A549 (cell line): ENCODE measurements around the gene NENF. TPM values are rescaled to one million over a fixed set of nuclear protein-coding genes. Genes with fewer than 3 reads are reported as not detected.

ENCODE experiments used
- ATAC-seq, 2 experiments: fragments of 200-7000 bp in 1 of 2; fragments of >200 bp in 1 of 2; cut with Nextera tagmentation in 1 of 2; cut with Tn5 transposase in 1 of 2; 3 replicates each; pipeline versions ENCODE4 v1.8.0 to v1.9.1; 2018 to 2020; ENCODE audit warnings: mild to moderate bottlenecking in 1 of 2, moderate library complexity in 1 of 2
- CTCF ChIA-PET: fragments of 300-600 bp; sonication (Branson Sonifier 250); formaldehyde crosslinking; extraction: SDS; loops from one replicate; lab custom pipeline; 2021; ENCODE audit warnings: antibody characterized with exemption, inconsistent platforms; lab: Yijun Ruan, JAX
- POLR2A ChIA-PET: fragments of 350-600 bp; formaldehyde crosslinking; extraction: SDS; loops from one replicate; lab custom pipeline; 2021; ENCODE audit warnings: antibody characterized with exemption, inconsistent platforms; lab: Yijun Ruan, JAX
- DNase-seq, 2 experiments: peaks; one replicate each; pipeline versions ENCODE4 v3.0.0 to v3.0.0-alpha.2; 2011 to 2016; ENCODE audit warnings: low read depth in 1 of 2, low spot score in 1 of 2
- FAIRE-seq: peaks from 2 replicates; lab custom pipeline; 2011; peaks lifted over from hg19 to GRCh38; lab: Jason Lieb, UNC
- H3K27ac ChIP-seq, 2 experiments: fragments of >200 bp; sonication (Bioruptor Twin); formaldehyde crosslinking; 3 replicates each; pipeline ENCODE4 v1.5.1; 2016 to 2017
- H3K4me1 ChIP-seq: fragments of >200 bp; sonication (Bioruptor Twin); formaldehyde crosslinking; 3 replicates; pipeline ENCODE4 v1.6.1; 2016
- H3K4me2 ChIP-seq: fragments of >200 bp; sonication (Bioruptor Twin); formaldehyde crosslinking; 3 replicates; pipeline ENCODE4 v1.6.1; 2016
- H3K4me3 ChIP-seq: fragments of >200 bp; sonication (Bioruptor Twin); formaldehyde crosslinking; 3 replicates; pipeline ENCODE4 v1.5.1; 2016
- H3K9me3 ChIP-seq: fragments of >200 bp; sonication (Bioruptor Twin); formaldehyde crosslinking; 3 replicates; pipeline ENCODE4 v1.6.1; 2016
- CEBPB ChIP-seq, 2 experiments: fragments of >200 bp in 1 of 2; sonication (Bioruptor Twin) in 1 of 2; formaldehyde crosslinking in 1 of 2; IDR thresholded peaks; 2 replicates each; pipeline ENCODE4 v1.6.1; 2012 to 2016
- FOSB ChIP-seq: fragments of 250-450 bp; sonication (Bioruptor Pico); IDR thresholded peaks from 2 replicates; pipeline ENCODE4 v1.5.0; 2020; ENCODE audit warnings: mild to moderate bottlenecking, moderate library complexity
- FOSL2 ChIP-seq, 2 experiments: fragments of 450-650 bp in 1 of 2; fragments of >200 bp in 1 of 2; sonication (Bioruptor Twin) in 1 of 2; formaldehyde crosslinking; IDR thresholded peaks; 2 replicates each; pipeline versions ENCODE4 v1.5.0 to v1.6.1; 2016 to 2020; ENCODE audit warnings: mild to moderate bottlenecking in 1 of 2, moderate library complexity in 1 of 2
- FOXS1 ChIP-seq: fragments of 250-450 bp; sonication (Bioruptor Pico); IDR thresholded peaks from 2 replicates; pipeline ENCODE4 v1.5.0; 2020; ENCODE audit warnings: mild to moderate bottlenecking, moderate library complexity
- GATA3 ChIP-seq: IDR thresholded peaks from 2 replicates; pipeline ENCODE4 v1.6.1; 2012; ENCODE audit warnings: borderline replicate concordance
- HEYL ChIP-seq: fragments of 250-450 bp; sonication (Bioruptor Pico); IDR thresholded peaks from 2 replicates; pipeline ENCODE4 v1.8.0; 2021; ENCODE audit warnings: mild to moderate bottlenecking, moderate library complexity
- HOXB13 ChIP-seq: fragments of 250-450 bp; sonication (Bioruptor Pico); IDR thresholded peaks from 2 replicates; pipeline ENCODE4 v1.5.0; 2020; ENCODE audit warnings: low read depth, mild to moderate bottlenecking, moderate library complexity
- JUN ChIP-seq, 2 experiments: fragments of >200 bp; sonication (Bioruptor Twin); formaldehyde crosslinking; IDR thresholded peaks; 2 replicates in 1 of 2; 3 replicates in 1 of 2; pipeline ENCODE4 v1.6.1; 2016 to 2017
- KDM1A ChIP-seq: fragments of 200-600 bp; sonication (generic); IDR thresholded peaks from 2 replicates; pipeline ENCODE4 v1.6.1; 2016; ENCODE audit warnings: low read depth, mild to moderate bottlenecking
- MAZ ChIP-seq: fragments of 150-350 bp; IDR thresholded peaks from 2 replicates; pipeline ENCODE4 v1.6.1; 2014; ENCODE audit warnings: antibody characterized with exemption, low read depth, low read length, borderline replicate concordance
- NPAS2 ChIP-seq: fragments of 250-450 bp; sonication (Bioruptor Pico); IDR thresholded peaks from 2 replicates; pipeline ENCODE4 v1.8.0; 2022; ENCODE audit warnings: mild to moderate bottlenecking, moderate library complexity, borderline replicate concordance
- RARB ChIP-seq: fragments of 250-450 bp; sonication (Bioruptor Pico); IDR thresholded peaks from 2 replicates; pipeline ENCODE4 v1.8.0; 2021; ENCODE audit warnings: mild to moderate bottlenecking, moderate library complexity
- RCOR1 ChIP-seq: fragments of 150-350 bp; IDR thresholded peaks from 2 replicates; pipeline ENCODE4 v1.6.1; 2014; ENCODE audit warnings: antibody characterized with exemption, low read length, low read depth
- RFX5 ChIP-seq: fragments of 450-650 bp; IDR thresholded peaks from 2 replicates; pipeline ENCODE4 v1.7.1; 2014; ENCODE audit warnings: antibody characterized with exemption, mild to moderate bottlenecking, moderate library complexity
- SMC3 ChIP-seq: fragments of >200 bp; sonication (Bioruptor Twin); formaldehyde crosslinking; IDR thresholded peaks from 3 replicates; pipeline ENCODE4 v1.6.1; 2018; ENCODE audit warnings: inconsistent platforms
- TP53 ChIP-seq: fragments of 250-450 bp; sonication (Bioruptor Pico); IDR thresholded peaks from 2 replicates; pipeline ENCODE4 v1.5.0; 2021; ENCODE audit warnings: mild to moderate bottlenecking, moderate library complexity
- ZC3H11A ChIP-seq: fragments of 450-650 bp; IDR thresholded peaks from 2 replicates; pipeline ENCODE4 v1.6.1; 2014; ENCODE audit warnings: antibody characterized with exemption, mild to moderate bottlenecking
- ZFP36 ChIP-seq: fragments of 450-650 bp; IDR thresholded peaks from 2 replicates; pipeline ENCODE4 v1.6.1; 2014; ENCODE audit warnings: borderline replicate concordance; ENCODE audit not compliant: partially characterized antibody
- ZNF302 ChIP-seq: fragments of 250-450 bp; sonication (Bioruptor Pico); IDR thresholded peaks from 2 replicates; pipeline ENCODE4 v1.9.0; 2021; ENCODE audit warnings: inconsistent platforms, mild to moderate bottlenecking, moderate library complexity
- WGBS: methylation state at CpG from one replicate; pipeline ENCODE4 v1.1.6; 2017; ENCODE audit errors: missing lambda C conversion rate; 5-methylcytosine and 5-hydroxymethylcytosine counted together
- polyA plus RNA-seq, 4 experiments: library from polyadenylated mRNA; depleted of rRNA in 3 of 4; stranded (reverse); fragments of >200 nt; fragmentation: RNase III in 1 of 4; extraction: RNeasy Plus Mini Kit Qiagen cat#74134 plus additional on column Dnase treatment in 1 of 4; gene quantifications; 2 replicates in 3 of 4; 3 replicates in 1 of 4; pipeline ENCODE4 v1.2.3, GENCODE V29; 2011 to 2017
- TF ChIP-seq, protein P1 (sequence below): fragments of 250-450 bp; sonication (Bioruptor Pico); IDR thresholded peaks from 2 replicates; pipeline ENCODE4 v1.5.0; 2020; ENCODE audit warnings: low read depth, mild to moderate bottlenecking, moderate library complexity
- TF ChIP-seq, protein P2 (sequence below): IDR thresholded peaks from 2 replicates; pipeline ENCODE4 v1.6.1; 2012

NENF gene
- polyA plus RNA-seq, 2 of the 4 experiments (the other 2 are of a cell fraction), result 55.3 to 83.9 TPM

DNA sequence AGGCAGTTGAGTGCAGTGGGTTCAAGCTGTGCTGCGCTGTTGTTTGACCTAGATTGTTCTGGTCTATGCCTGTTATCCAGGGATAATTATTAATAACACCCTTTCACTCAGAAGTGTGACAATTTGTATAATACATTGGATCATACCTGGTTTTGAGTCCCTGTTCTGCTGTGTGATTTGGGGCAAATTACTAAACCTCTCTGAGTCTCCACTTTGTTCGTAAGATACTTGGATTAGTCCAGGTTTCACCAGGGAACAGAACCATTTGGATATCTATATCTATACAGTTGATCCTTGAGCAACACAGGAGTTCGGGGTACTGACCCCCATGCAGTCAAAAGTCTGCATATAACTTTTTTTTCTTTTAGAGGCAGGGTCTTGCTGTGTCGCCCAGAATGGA, 2.3 kb downstream of the NENF start:
- TF ChIP-seq ZFP36 (peak; percentile 36), RARB (no peak)
- peaks cover 23% of the 10 kb centered on the region for H3K4me1 ChIP-seq
- H3K4me2 ChIP-seq, result no peak overlapping the region
- H3K27ac ChIP-seq, result no peak overlapping the region
- no peak overlapping the region for H3K4me3 ChIP-seq
- FAIRE-seq, result no peak
- ChIA-PET POLR2A (no interaction called here), CTCF (interaction anchor here (1.1 to 7.2 kb wide), 2 partner anchors 22 to 364 kb away, joined by 3 to 46 read pairs; no protein-coding TSS in a partner anchor)
- no peak for DNase-seq
- ATAC-seq, result no peak
- 93% methylated on average over 4 of the region's 4 CpGs for WGBS
- H3K9me3 ChIP-seq, result no peaks in the 10 kb centered on the region

DNA sequence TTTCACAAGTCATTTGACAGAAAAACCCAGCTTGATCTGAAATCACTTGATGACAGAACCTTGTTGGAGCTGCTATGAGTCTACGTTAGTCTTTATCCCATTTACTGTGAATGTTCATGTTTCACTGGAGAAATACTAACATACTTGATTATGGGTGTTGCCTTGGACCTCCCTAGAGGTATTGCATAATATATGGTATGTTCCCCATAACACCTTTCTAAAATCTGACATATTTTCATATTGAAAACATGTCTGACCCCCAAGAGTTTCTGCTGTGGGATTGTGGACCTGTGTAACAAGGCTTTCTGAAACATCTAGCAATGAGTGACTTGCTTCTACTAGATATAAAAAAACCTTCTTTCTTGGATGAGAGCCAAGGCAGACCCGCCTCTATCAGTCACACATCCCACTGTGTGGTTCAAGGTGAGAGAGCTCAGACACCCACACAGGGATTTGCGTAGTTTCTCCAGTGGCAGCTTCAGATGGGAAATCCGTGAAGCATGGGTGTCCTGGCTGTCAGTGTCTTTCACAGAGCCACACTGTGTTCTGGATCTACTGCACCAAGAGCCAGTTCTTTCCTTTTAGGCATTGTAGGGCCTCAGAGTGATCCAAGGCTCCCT, 4.6 kb downstream of the NENF start:
- FAIRE-seq, result no peak
- TF ChIP-seq CEBPB (IDR thresholded peaks at IDR 0.05), result peak in 1 of 2 experiments; percentile 48; a peak in 1 of 4 replicates
- TF ChIP-seq ZC3H11A, result no peak
- POLR2A ChIA-PET, result no interaction called here
- Histone ChIP-seq H3K27ac (no peak overlapping the region), H3K9me3 (no peaks in the 10 kb centered on the region), H3K4me2 (no peak overlapping the region), H3K4me1 (peaks cover 19% of the 10 kb centered on the region; the same call in 2 of the 3 replicates), H3K4me3 (no peak overlapping the region)
- no peak for ATAC-seq
- CTCF ChIA-PET, result interaction anchor here (0.6 to 7.2 kb wide), 3 partner anchors 19 to 375 kb away, joined by 3 to 46 read pairs (median 7); no protein-coding TSS in a partner anchor
- no peak for DNase-seq
- WGBS, result 89% methylated on average over 4 of the region's 4 CpGs

DNA sequence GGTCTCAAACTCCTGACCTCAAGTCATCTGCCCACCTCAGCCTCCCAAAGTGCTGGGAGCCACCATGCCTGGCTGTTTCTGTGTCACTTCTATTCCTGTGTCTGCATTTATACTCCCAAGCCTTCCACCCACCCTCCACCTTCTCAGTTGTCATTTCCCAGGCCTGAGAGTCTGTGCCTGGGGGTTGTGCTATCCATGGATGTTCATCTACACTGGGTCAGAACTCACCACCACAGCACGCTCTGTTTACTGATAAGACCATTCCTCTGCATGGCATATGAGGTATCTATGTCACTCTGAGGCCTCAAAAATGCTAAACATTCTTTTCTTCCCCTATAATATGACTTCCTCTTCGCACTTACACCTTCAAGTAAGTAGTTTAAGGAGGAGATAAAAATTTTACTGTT, 6.1 kb downstream of the NENF start:
- ATAC-seq (no peak), DNase-seq (no peak), FAIRE-seq (no peak)
- H3K4me1 ChIP-seq, result peaks cover 14% of the 10 kb centered on the region; the same call in 2 of the 3 replicates
- WGBS, result 97% methylated on average over 2 of the region's 2 CpGs
- ChIA-PET POLR2A (interaction anchor here (0.7 kb wide), 1 partner anchor 10 kb away, joined by 6 read pairs; no protein-coding TSS in a partner anchor), CTCF (interaction anchor here (1.5 to 7.2 kb wide), 2 partner anchors 18 to 376 kb away, joined by 3 to 46 read pairs; no protein-coding TSS in a partner anchor)
- TF ChIP-seq RARB, result no peak
- TF ChIP-seq ZNF302 (CRISPR knock-in tag), result no peak
- no peak for TF ChIP-seq HEYL (CRISPR knock-in tag)
- TF ChIP-seq ZFP36, result no peak
- no peak for TF ChIP-seq SMC3
- TF ChIP-seq KDM1A, result no peak
- no peak for TF ChIP-seq FOXS1 (CRISPR knock-in tag)
- TF ChIP-seq FOSB (CRISPR knock-in tag), result no peak
- TF ChIP-seq GATA3, result no peak
- no peak for TF ChIP-seq RCOR1
- TF ChIP-seq JUN (IDR thresholded peaks at IDR 0.05), result no peak
- no peak for TF ChIP-seq HOXB13 (CRISPR knock-in tag)
- TF ChIP-seq, protein P1, sequence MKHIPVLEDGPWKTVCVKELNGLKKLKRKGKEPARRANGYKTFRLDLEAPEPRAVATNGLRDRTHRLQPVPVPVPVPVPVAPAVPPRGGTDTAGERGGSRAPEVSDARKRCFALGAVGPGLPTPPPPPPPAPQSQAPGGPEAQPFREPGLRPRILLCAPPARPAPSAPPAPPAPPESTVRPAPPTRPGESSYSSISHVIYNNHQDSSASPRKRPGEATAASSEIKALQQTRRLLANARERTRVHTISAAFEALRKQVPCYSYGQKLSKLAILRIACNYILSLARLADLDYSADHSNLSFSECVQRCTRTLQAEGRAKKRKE (CRISPR knock-in tag), result no peak
- no peak for TF ChIP-seq RFX5
- no peak for TF ChIP-seq ZC3H11A
- TF ChIP-seq FOSL2 (IDR thresholded peaks at IDR 0.05), result no peak
- no peak for TF ChIP-seq FOSL2 (CRISPR knock-in tag; IDR thresholded peaks at IDR 0.05)
- no peak for TF ChIP-seq TP53 (CRISPR knock-in tag)
- TF ChIP-seq, protein P2, sequence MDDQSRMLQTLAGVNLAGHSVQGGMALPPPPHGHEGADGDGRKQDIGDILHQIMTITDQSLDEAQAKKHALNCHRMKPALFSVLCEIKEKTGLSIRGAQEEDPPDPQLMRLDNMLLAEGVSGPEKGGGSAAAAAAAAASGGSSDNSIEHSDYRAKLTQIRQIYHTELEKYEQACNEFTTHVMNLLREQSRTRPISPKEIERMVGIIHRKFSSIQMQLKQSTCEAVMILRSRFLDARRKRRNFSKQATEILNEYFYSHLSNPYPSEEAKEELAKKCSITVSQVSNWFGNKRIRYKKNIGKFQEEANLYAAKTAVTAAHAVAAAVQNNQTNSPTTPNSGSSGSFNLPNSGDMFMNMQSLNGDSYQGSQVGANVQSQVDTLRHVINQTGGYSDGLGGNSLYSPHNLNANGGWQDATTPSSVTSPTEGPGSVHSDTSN, result no peak
- TF ChIP-seq MAZ, result no peak
- no peak for TF ChIP-seq NPAS2 (CRISPR knock-in tag)
- no peak overlapping the region for H3K4me3 ChIP-seq
- no peak overlapping the region for H3K4me2 ChIP-seq
- H3K9me3 ChIP-seq, result no peaks in the 10 kb centered on the region
- no peak overlapping the region for H3K27ac ChIP-seq
